HG02840 (cell line): ENCODE results near the gene PDLIM7.

Experiments used
- ATAC-seq: cut with Tn5 transposase; IDR thresholded peaks from one replicate; pipeline ENCODE4 v1.9.1; 2021; ENCODE audit warnings: mild to moderate bottlenecking, moderate library complexity, moderate number of reproducible peaks; ENCODE audit not compliant: unreplicated experiment, low FRiP score

PDLIM7 gene

GRCh38 chr5:177476531-177477233 is 20.7 kb downstream of the PDLIM7 start:
- no peak for ATAC-seq

GRCh38 chr5:177475563-177476427 is 21.6 kb downstream of the PDLIM7 start:
- ATAC-seq, result no peak

GRCh38 chr5:177474846-177475562 is 22.4 kb downstream of the PDLIM7 start:
- no peak for ATAC-seq

GRCh38 chr5:177474002-177474476 is 23.4 kb downstream of the PDLIM7 start:
- ATAC-seq, result no peak

- ATAC-seq, result no peak
Observed at GRCh38 chr5:177473443-177474001, 23.9 kb downstream of the PDLIM7 start, which contains the start of gene DBN1. Gene DBN1, minus strand, starts transcription at chr5:177473634. Its CDS starts 113 bp downstream, at chr5:177473521.

- ATAC-seq, result no peak
Observed at GRCh38 chr5:177472460-177473442, 24.7 kb downstream of the PDLIM7 start.

- no peak for ATAC-seq
Observed at GRCh38 chr5:177471610-177472356, 25.6 kb downstream of the PDLIM7 start.

GRCh38 chr5:177470759-177471536 is 26.5 kb downstream of the PDLIM7 start:
- no peak for ATAC-seq

- ATAC-seq, result no peak
Observed at GRCh38 chr5:177469750-177470525, 27.5 kb downstream of the PDLIM7 start.

GRCh38 chr5:177468685-177469628 is 28.4 kb downstream of the PDLIM7 start:
- ATAC-seq, result no peak

GRCh38 chr5:177468329-177468684 is 29.1 kb downstream of the PDLIM7 start:
- no peak for ATAC-seq

- no peak for ATAC-seq
Observed at GRCh38 chr5:177467436-177467835, 30.0 kb downstream of the PDLIM7 start.

- no peak for ATAC-seq
Observed at GRCh38 chr5:177466861-177467260, 30.5 kb downstream of the PDLIM7 start.

- ATAC-seq, result no peak
Observed at GRCh38 chr5:177465044-177465443, 32.4 kb downstream of the PDLIM7 start.

GRCh38 chr5:177462021-177462670 is 35.3 kb downstream of the PDLIM7 start:
- ATAC-seq, result no peak
